Brain microvascular endothelial cell (primary cell): ENCODE results near the gene SLC35F2.
"Not testable (repeated sequence)": the region's sequence is repeated elsewhere in the genome, so short reads cannot be mapped to it uniquely, and the experiment has no call there.

Experiments
- DNase-seq: peaks from one replicate; pipeline ENCODE4 v3.0.0-alpha.2; 2020
- H3K27ac ChIP-seq: fragments of 250-450 bp; sonication (Bioruptor Pico); 2 replicates; pipeline ENCODE4 v1.5.1; 2020; ENCODE audit warnings: mild to moderate bottlenecking, moderate library complexity
- H3K27me3 ChIP-seq: fragments of 250-450 bp; sonication (Bioruptor Pico); replicated peaks from 2 replicates; pipeline ENCODE4 v1.5.1; 2020; ENCODE audit warnings: mild to moderate bottlenecking
- H3K36me3 ChIP-seq: fragments of 250-450 bp; sonication (Bioruptor Pico); replicated peaks from 2 replicates; pipeline ENCODE4 v1.5.1; 2020; ENCODE audit warnings: mild to moderate bottlenecking
- H3K4me3 ChIP-seq: 2 replicates; pipeline ENCODE4 v1.5.1; 2011; ENCODE audit warnings: low read depth, mild to moderate bottlenecking, control low read depth, low read length, moderate library complexity
- CTCF ChIP-seq: IDR thresholded peaks from 2 replicates; pipeline ENCODE4 v1.5.1; 2011; ENCODE audit warnings: low read depth, mild to moderate bottlenecking, moderate library complexity, low read length, control low read depth, inconsistent platforms; ENCODE audit errors: missing control alignments
- in situ Hi-C: cut with HindIII; loops from 2 replicates; pipeline ENCODE4 v1.10.0; 2017; ENCODE audit warnings: low sequenced_read_pairs, low pct_ligation_motif_present

The SLC35F2 gene, protein sequence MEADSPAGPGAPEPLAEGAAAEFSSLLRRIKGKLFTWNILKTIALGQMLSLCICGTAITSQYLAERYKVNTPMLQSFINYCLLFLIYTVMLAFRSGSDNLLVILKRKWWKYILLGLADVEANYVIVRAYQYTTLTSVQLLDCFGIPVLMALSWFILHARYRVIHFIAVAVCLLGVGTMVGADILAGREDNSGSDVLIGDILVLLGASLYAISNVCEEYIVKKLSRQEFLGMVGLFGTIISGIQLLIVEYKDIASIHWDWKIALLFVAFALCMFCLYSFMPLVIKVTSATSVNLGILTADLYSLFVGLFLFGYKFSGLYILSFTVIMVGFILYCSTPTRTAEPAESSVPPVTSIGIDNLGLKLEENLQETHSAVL

DNA sequence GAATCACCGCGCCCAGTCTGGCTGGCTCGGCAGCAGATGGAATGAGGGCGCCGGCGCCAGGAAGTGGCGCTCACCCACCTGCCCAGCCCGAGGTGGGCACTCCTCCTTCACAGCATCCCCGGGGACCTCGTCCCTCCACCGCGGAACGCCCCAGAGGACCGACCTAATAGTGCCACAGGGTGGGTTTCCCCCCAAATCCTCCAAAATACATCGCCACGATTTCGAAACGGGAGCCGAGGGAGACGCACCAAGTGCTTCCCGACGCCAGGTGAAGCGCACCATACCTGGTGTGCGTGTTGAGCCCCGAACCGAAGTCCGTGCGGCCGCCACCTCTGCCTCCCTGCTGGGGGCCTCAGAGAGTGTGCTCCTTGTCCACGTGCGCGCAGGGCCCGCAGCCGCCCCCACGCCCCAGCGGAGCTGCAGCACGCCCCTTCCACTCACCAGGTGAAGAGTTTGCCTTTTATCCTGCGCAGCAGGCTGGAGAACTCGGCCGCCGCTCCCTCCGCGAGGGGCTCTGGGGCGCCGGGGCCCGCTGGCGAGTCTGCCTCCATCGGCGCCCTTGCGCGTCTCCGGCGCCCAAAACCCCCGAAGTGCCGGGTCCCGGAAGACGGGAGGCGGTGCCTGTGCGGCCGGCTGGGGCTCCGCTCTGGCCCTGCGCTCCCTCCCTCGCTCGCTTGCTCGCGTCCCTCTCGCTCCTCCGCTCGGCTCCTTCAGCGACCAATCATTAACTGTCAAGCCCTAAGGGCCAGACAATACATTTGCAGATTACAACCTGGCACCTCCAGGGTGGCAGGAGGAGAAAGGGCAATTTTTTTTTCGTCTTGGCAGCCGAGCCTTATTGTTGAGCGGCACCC, at the start of gene SLC35F2:
Gene SLC35F2 (minus strand): TSS at position 571 of the 854 bp plus-strand sequence. CDS start 20 bp downstream, at position 551.
- no peak for TF ChIP-seq CTCF
- Histone ChIP-seq H3K27me3 (no peaks in the 10 kb centered on the region), H3K4me3 (peak within 1 kb of the TSS; percentile 88), H3K27ac (peak within 1 kb of the TSS; percentile 24), H3K36me3 (no peaks in the 10 kb centered on the region)
- in situ Hi-C loops: no loop called here
- peak; percentile 42 for DNase-seq

- Histone ChIP-seq H3K36me3 (no peaks in the 10 kb centered on the region), H3K27me3 (no peaks in the 10 kb centered on the region), H3K27ac (no peak overlapping the region), H3K4me3 (no peak overlapping the region)
- no peak for DNase-seq
- in situ Hi-C loops: no loop called here
- TF ChIP-seq CTCF: no peak
Measured at GRCh38 chr11:107908211-107908610, 49.6 kb upstream of the SLC35F2 start.

DNA sequence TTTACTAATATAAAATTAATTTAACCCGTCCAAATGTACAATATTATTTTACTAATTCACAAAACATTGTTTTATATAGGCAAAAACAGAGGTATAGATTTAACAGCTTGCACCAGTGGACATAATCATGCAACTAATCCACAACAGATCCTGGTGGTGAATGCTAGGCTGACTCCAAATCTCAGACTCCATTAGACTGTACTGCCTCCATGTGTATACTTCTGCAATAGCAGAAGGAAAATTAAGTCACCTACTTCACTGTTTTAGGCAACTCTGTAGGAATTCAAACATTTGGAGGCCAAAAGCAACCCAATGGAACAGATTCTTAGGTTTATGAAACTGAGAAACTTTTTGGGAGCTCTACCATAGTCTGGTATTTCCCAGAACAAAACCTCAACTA, 39.7 kb upstream of the SLC35F2 start:
- no peaks in the 10 kb centered on the region for H3K36me3 ChIP-seq
- no peak overlapping the region for H3K4me3 ChIP-seq
- TF ChIP-seq CTCF: peak; percentile 70
- in situ Hi-C loops: no loop called here
- DNase-seq: peak; percentile 35
- no peaks in the 10 kb centered on the region for H3K27me3 ChIP-seq
- no peak overlapping the region for H3K27ac ChIP-seq

DNA sequence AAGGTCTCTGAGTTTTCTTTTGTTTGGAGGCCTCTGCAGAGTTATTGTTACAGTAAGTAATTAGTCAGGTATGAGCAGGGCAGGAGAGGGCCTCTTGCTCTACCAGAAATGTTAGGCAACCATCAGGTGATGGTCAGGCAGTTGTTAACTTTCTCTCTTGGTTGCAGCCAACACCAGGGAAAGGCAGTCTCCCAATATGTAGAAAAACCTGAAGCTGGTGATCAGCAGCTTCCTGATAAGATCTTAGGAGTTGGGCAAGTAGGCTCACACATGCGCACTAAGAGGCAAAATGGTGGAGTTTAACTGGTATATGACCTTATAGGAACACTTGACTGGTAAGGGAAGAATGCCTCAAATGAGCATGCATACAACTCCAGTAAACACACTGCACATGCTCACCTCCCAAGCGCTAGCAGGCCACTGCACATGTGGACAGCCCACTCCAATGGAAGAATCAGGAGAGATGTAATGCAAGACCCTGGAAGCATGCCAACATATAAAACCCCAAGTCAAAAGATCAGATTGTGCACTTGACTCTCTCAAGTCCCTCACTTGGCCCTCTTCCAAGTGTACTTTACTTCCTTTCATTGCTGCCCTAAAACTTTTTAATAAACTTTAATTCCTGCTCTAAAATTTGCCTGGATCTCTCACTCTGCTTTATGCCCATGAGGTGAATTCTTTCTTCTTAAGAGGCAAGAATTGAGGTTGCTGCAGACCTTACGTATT, 23.7 kb upstream of the SLC35F2 start:
- Histone ChIP-seq H3K27me3 (no peaks in the 10 kb centered on the region), H3K27ac (no peak overlapping the region), H3K36me3 (no peaks in the 10 kb centered on the region), H3K4me3 (no peak overlapping the region)
- no peak for TF ChIP-seq CTCF
- DNase-seq: no peak
- in situ Hi-C loops: no loop called here

DNA sequence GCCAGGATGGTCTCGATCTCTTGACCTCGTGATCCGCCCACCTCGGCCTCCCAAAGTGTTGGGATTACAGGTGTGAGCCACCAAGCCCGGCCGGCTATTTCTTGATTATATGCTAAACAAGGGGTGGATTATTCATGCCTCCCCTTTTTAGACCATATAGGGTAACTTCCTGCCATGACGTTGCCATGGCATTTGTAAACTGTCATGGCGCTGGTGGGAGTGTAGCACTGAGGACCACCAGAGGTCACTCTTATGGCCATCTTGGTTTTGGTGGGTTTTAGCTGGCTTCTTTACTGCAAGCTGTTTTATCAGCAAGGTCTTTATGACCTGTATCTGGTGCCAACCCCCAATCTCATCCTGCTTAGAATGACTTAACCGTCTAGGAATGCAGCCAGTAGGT, 22.9 kb upstream of the SLC35F2 start:
- H3K4me3 ChIP-seq, in situ Hi-C loops, H3K36me3 ChIP-seq, H3K27me3 ChIP-seq, H3K27ac ChIP-seq: not testable (repeated sequence)
- DNase-seq: peak; percentile 2

DNA sequence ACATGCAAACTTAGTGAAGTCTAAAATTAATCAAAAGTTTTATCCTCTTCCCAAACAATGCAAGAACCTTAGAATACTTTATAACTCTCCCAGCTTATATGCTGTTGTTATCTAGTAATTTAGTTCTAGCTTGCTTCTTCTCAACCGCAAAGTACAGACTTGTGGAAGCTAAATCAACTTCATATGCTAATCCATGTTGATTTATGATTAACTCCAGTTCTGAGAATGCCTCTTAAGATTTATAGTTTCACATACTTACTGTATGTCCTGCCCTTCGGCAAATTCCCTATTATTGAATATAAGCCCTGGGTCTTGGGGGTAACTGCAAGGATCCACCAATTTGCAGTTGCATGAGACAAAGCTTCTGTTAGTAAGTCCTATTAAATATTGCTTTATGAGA, 17.6 kb upstream of the SLC35F2 start:
- in situ Hi-C loops: no loop called here
- TF ChIP-seq CTCF: no peak
- no peak overlapping the region for H3K27ac ChIP-seq
- no peak overlapping the region for H3K4me3 ChIP-seq
- H3K36me3 ChIP-seq: no peaks in the 10 kb centered on the region
- no peaks in the 10 kb centered on the region for H3K27me3 ChIP-seq
- DNase-seq: no peak
